ENCODE results near the gene PXT1.
"Not testable (repeated sequence)": the region's sequence is repeated elsewhere in the genome, so short reads cannot be mapped to it uniquely, and the experiment has no call there.

PXT1 gene

DNA sequence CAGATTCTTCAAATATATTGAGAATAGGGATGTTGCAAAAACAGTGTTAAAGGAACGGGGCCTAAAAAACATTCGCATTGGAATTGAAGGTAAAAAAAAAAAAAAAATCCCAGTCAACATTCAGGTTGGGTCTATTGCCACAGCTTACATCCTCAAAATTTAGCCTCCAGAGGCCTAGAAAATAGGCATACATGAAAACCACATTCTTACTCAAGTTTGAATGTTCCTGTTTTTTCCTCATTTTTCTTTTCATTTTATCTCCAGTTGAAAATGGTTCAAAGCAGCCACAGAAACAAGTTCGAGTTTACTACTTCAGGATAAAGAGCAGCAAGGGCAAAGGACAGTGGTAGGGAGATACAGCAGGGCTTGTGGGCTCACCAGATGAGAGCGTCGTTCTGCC lies 42.1 kb upstream of the PXT1 start:
- no peak for DNase-seq (ENCODE audit: low read depth)
- no peak overlapping the region for H3K4me3 ChIP-seq (replicated peaks; ENCODE audit: low read depth, low read length)
- TF ChIP-seq, protein P1, sequence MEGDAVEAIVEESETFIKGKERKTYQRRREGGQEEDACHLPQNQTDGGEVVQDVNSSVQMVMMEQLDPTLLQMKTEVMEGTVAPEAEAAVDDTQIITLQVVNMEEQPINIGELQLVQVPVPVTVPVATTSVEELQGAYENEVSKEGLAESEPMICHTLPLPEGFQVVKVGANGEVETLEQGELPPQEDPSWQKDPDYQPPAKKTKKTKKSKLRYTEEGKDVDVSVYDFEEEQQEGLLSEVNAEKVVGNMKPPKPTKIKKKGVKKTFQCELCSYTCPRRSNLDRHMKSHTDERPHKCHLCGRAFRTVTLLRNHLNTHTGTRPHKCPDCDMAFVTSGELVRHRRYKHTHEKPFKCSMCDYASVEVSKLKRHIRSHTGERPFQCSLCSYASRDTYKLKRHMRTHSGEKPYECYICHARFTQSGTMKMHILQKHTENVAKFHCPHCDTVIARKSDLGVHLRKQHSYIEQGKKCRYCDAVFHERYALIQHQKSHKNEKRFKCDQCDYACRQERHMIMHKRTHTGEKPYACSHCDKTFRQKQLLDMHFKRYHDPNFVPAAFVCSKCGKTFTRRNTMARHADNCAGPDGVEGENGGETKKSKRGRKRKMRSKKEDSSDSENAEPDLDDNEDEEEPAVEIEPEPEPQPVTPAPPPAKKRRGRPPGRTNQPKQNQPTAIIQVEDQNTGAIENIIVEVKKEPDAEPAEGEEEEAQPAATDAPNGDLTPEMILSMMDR (IDR thresholded peaks at IDR 0.05; ENCODE audit: low read length, missing control alignments) = no peak

- not testable (repeated sequence) for DNase-seq (ENCODE audit: low read depth); H3K4me3 ChIP-seq (replicated peaks; ENCODE audit: low read depth, low read length)
Measured at GRCh38 chr6:36483326-36483725, 40.7 kb upstream of the PXT1 start.

DNA sequence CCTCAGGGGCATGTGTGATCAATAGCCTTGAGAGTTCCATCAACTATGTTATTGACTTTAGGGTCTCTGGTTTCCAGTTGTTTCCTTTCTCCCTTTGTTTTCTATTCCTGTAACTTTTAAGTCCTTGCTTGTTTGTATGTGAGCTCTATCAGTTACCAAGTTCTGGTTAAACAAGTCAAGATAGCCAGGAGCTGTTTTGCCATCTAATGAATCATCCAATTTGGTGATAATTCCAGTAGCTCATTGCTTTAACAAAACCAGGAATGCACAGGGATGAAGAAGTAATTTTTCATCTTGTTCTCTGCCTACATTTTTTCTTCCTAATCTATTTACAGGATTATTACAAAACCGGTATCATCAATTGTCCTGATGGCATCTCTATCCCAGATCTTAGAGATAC lies 36.6 kb upstream of the PXT1 start:
- no peak for DNase-seq (ENCODE audit: low read depth)
- H3K4me3 ChIP-seq (replicated peaks; ENCODE audit: low read depth, low read length) = no peak overlapping the region
- TF ChIP-seq, protein P1 (IDR thresholded peaks at IDR 0.05; ENCODE audit: low read length, missing control alignments) = no peak

- DNase-seq (ENCODE audit: low read depth) = no peak
- H3K4me3 ChIP-seq (replicated peaks; ENCODE audit: low read depth, low read length) = no peak overlapping the region
- TF ChIP-seq, protein P1 (IDR thresholded peaks at IDR 0.05; ENCODE audit: low read length, missing control alignments) = no peak
Measured at GRCh38 chr6:36478051-36478526, 35.4 kb upstream of the PXT1 start.

DNA sequence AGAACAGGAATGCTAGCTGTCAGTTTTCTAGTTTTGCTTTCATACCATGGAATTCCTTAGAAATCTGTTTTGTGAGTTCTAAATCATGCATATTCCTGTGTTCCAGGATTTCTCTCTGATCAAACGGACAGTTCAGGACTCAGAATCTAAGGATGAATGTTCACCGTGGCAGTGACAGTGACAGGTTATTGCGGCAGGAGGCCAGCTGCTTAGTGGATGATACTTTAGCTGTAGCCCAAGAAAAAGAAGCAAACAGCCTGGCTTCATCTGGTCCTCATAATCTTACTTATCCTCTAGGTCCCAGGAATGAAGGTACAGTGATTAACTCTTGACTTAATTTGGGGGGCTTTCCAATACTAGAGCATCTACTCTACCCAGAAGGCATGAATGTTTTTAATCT lies 27.3 kb upstream of the PXT1 start:
- DNase-seq (ENCODE audit: low read depth) = no peak
- TF ChIP-seq, protein P1 (IDR thresholded peaks at IDR 0.05; ENCODE audit: low read length, missing control alignments) = no peak
- no peak overlapping the region for H3K4me3 ChIP-seq (replicated peaks; ENCODE audit: low read depth, low read length)

DNA sequence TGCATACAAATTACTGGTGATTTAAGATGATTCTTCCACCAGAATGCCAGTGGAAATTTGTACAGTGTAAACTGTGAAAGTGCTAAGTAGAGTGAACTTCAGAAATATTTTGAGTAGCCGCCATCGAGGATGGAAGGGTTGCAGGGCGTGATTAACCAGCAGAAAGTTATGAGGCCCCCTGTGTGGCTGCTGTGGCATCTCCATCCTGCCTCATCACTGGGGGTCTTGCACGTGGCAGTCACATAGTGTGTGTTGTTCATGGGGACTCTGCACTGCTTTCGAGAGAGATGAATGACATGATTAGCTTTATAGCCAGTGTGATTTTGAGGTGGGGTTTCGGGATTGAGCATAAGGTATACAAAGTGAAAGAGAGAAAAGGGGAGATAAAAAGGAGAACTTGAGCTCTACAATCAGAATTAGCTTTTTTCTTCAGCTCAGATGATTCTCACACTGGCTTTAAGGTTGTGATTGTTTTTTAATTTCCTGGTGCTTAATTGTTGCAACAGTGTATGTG lies 26.6 kb upstream of the PXT1 start:
- TF ChIP-seq, protein P1 (IDR thresholded peaks at IDR 0.05; ENCODE audit: low read length, missing control alignments) = no peak
- no peak for DNase-seq (ENCODE audit: low read depth)

GRCh38 chr6:36467625-36468024 lies 25.0 kb upstream of the PXT1 start:
- no peak for DNase-seq (ENCODE audit: low read depth)
- TF ChIP-seq, protein P1 (IDR thresholded peaks at IDR 0.05; ENCODE audit: low read length, missing control alignments) = no peak
- no peak overlapping the region for H3K4me3 ChIP-seq (replicated peaks; ENCODE audit: low read depth, low read length)

More for the DNA sequence above, 26.6 kb upstream of the PXT1 start:
- no peak overlapping the region for H3K4me3 ChIP-seq (replicated peaks; ENCODE audit: low read depth, low read length)
